NCI-H82 treated with DMSO at 0.1 percent for 48 hours (cell line): ENCODE measurements around the gene TANC1.

Experiments used
- DNase-seq: peaks from one replicate; lab custom pipeline; 2025; ENCODE audit not compliant: unreplicated experiment; lab: John Stamatoyannopoulos, UW

Gene TANC1

GRCh38 chr2:159053161-159054031 is 85.0 kb downstream of the TANC1 start:
- DNase-seq = no peak

DNA sequence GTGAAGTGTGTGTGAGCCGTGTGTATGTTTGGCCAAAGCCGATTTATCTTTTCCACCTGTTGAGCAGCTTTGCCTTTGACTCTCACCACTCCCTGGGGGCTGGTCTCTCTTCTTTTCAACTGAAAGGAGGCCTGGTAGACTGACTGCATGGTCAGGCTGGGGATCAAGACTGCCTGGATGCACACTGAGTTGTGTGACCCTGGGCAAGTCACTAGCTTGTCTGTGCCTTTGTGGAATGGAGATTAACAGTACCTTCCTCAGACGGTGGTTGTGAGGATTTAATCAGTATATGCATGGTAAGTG is 85.5 kb downstream of the TANC1 start:
- peak; percentile 27 for DNase-seq

DNA sequence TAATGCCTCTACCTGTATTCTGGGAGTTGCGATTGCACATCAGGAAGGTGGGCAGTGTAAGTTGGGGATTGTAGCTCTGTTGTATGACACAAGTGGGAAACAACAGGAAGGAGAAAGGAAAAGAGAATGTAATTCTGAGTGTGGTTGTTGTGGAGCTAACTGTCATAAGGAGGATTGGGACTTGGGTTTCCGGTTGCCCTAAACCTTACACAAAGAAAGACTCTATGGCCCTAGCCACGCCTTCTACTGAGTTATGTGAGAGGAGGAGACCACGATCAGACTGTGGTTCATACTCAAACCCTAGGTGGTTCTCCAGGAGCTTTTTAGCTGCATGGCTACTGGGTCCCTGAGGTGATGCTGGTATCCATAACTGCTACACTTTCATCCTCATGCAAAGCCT is 86.5 kb downstream of the TANC1 start:
- no peak for DNase-seq

DNA sequence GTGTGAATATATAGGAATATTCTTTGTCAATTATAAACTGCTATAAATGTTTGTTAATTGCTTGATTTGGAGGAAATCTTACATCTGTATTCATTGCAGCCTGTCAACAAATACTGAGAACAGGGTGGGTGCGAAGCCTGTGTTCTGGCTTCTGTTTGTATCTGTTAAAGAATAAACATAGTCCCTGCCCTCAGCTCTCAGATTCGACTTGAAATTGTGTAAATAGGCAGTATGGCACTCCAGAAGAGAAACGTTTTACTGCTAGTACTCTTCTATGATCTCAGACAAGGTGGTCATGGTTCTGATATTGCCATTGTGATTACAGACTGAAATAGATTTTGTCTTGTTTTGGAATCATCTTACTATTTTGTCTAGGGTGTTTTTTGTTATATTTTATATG is 92.1 kb downstream of the TANC1 start:
- no peak for DNase-seq

DNA sequence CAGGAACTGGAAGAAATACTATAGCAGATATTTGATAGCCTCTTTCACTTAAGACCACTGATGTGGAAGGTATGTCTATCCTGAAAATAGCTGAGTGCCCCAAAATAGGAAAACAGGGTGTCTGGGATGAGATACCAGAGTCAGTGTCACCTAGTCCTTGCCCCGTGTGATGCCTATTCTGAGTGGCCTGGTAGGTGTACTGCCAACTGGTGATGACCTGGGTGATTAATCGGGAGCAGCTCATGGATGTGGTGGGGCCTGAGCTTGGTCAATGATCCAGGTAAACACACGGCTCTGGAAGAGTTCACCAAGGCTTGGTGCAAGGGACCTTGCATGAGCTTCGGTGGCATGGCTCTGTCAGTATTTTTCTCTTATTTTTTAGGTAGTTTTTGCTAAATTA is 95.2 kb downstream of the TANC1 start:
- no peak for DNase-seq

- DNase-seq = no peak
Observed at GRCh38 chr2:159064446-159065301, 96.2 kb downstream of the TANC1 start.

DNA sequence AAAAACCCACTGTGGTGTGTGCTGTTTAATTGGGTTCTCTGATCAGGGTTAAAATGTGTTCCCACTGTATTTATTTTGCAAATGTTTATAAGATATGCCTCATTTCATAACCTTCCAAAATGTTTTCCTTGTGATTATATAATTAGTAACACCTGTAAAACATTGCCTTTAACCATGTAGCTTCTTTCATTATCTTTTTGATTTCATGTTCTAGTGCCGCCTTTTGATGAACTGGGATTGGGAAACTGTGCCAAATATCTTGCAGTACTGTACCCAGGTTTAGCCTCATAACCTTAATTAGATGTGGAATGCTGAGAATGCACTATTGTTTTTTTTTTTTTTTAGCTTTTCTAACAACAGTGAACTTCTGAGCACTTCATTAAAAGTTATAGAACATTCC is 96.9 kb downstream of the TANC1 start:
- DNase-seq = no peak

DNA sequence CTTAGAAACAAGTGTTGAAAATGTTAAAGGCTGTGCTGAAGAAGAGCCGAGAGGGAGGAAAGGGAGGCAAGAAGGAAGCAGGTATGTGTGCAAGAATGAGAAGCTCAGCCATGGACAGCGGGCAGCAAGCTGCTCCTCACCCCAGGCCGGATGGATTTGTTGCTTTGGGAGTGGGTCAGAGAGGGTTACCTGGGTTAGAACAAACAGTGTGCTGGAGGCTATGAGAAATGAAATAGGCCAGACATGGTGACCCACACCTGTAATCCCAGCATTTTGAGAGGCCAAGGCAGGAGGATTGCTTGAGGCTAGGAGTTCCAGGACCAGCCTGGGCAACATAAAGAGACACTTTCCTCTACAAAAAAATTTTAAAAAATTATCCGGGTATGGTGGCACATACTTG is 97.5 kb downstream of the TANC1 start:
- DNase-seq = no peak

GRCh38 chr2:159066541-159067156 is 98.2 kb downstream of the TANC1 start:
- DNase-seq = no peak

GRCh38 chr2:159067971-159068370 is 99.5 kb downstream of the TANC1 start:
- no peak for DNase-seq

DNA sequence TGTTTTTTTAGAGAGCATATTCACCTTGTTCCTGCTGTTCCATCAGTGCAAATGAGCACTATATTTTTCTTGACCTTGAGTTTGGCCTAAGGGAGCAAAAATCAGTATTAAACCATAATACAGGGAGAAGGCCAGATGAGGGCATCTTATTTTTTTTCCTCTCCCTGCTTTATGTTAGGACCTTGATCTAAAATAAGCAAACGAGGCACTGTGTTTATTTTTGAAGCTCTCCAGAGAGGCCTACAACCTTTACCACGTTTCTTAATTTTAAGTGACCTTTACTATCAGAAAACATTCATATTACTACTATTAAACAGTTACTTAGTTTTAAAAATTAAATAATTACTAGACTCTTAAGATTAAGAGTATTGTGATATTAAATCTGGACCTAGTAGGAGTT is 100.8 kb downstream of the TANC1 start:
- DNase-seq = no peak

- no peak for DNase-seq
Observed at GRCh38 chr2:159070235-159070634, 101.8 kb downstream of the TANC1 start.

DNA sequence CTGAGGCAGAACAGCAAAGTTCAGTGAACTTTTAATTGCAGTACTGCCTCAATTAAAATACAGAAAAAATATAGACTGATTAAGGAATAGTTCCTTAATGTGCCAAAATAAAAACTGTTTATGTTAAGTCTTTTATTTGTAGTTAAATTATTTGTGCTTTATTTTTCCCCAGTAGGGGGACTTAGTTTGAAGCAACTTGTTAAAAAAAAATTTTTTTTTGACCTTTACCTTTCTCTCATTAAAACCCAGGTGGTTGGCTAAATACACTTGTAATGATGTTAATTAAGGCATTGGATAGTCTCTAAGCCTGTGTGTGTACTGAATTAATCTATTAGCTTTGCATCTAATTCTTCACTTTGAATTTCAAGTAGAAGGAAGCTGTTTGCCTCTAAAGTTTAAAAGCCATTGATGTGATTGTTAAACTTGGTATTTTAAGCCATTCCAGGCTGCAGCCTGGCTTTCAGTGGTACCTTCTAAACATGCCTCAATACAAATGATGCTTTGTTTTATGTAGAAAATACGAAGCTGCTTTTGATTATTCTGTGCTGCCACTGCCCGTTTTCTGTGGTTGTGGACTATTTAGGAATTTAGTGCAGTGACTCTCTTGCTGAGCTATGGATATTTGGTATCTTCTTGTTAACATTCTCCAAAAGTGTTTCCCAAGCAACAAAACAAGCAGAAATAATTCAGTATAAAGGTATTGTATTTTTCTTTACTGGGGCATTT is 102.9 kb downstream of the TANC1 start:
- no peak for DNase-seq

DNA sequence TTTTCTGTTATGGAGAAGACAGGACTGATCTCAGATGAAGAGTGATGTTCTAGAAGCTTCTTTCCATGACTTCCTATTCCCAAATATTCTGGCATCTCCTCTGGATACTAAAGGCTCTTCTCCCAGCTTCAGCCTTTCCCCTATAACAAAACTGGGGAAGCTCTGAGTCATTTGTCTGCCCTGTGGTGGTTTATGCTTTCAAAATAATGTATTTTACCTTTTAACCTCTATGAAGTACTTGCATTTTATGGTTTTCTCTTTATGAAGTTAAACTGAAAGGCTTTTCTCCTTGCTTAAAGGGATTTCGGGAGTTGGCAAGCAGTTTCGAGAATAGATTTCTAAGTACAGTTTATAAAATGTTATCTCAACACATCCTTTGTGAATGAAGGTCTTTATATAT is 104.4 kb downstream of the TANC1 start:
- DNase-seq = no peak

- DNase-seq = no peak
Observed at GRCh38 chr2:159073256-159073655, 104.8 kb downstream of the TANC1 start.

GRCh38 chr2:159074605-159075004 is 106.2 kb downstream of the TANC1 start:
- peak; percentile 9 for DNase-seq

DNA sequence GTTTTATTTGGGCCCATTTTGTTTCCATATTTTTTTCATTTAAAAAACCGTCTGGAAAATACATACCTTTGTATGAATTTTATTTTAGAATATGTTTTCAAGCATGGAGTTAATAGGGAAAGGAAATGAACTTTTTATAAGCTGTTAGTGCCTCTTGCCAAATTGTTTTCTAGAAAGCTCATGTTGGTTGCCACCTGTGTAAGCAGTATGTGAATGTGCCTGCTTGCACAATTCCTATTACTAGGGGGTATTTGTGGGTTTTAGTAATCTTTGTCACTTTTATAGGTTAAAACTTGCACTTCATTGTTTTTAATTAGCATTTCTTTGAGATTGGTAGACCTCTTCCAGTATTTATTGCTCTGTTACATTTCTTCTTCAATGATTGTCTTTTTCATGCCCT is 107.3 kb downstream of the TANC1 start:
- no peak for DNase-seq

GRCh38 chr2:159076241-159076640 is 107.8 kb downstream of the TANC1 start:
- no peak for DNase-seq

DNA sequence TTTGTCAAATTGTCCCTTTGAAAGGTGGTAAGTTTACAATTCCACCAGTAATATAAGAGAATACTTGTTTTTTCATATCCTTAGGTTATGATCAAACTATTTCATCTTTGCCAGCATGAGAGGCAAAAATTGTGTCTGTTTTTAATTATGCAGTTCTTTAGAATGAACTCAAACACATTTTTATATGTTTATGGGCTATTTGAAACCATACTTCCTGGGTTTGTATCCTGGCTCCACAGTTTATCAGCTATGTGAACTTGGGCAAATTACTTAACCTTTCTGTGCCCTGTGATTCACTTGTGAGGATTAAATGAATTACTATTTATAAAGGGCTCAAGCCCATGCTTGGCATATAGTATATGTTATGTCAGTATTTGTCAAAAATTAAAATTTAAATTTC is 109.4 kb downstream of the TANC1 start:
- DNase-seq = no peak

DNA sequence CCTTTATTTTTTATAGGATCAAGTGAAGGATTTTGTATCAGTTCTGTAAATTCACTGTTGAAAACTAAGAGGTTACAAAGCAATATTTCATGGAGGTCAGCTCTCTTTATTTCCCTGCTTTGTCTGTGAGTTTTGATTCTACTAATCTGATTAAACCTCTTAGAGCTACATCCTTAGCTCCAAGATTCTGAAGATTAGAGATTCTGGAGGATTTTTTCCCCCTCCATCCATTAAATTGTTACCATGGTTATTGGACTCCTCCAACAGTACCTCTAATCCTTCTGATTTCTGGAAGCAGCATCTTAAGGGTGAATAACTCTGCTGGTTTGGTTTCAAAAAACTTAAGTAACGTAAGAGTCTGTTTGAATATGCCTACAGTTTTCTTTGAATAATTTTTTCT is 110.0 kb downstream of the TANC1 start:
- DNase-seq = peak; percentile 74

DNA sequence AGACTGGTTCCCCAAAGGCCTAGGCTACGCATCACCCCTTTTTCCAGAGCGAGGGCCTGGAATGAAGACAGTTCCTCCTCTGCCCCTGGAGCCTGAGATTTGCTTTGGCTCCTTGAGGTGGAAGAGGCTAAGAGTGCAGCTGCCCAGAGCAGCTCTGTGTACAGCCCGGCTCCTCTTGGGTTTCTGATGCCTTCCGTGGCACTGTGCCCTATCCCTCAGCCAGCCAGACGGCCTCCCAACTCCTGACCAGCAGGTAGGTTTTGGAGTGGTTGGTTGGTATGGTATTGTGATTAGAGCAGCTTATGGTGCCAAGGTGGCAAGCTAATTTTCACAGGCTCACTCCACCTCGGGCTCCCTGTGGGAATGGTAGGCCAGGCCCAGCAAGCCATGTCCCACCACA is 112.2 kb downstream of the TANC1 start:
- DNase-seq = no peak
